Type B pancreatic cell (in vitro differentiated cells): Measurements from ENCODE around the gene NRXN2. TPM values are rescaled to one million over a fixed set of nuclear protein-coding genes. Genes with fewer than 3 reads are reported as not detected.

ENCODE experiments used
- DNase-seq: peaks from one replicate; pipeline ENCODE4 v3.0.0; 2021; ENCODE audit warnings: mixed read lengths; ENCODE audit not compliant: unreplicated experiment; ENCODE audit errors: extremely low spot score
- H3K27ac Mint-ChIP-seq: 2 replicates; pipeline ENCODE4 v1.8.0; 2021; ENCODE audit warnings: mild to moderate bottlenecking, mixed read lengths
- H3K27me3 Mint-ChIP-seq: 2 replicates; pipeline ENCODE4 v1.8.0; 2021; ENCODE audit warnings: mixed read lengths
- H3K36me3 Mint-ChIP-seq: 2 replicates; pipeline ENCODE4 v1.8.0; 2021; ENCODE audit warnings: mixed read lengths
- H3K4me1 Mint-ChIP-seq: one replicate; pipeline ENCODE4 v1.8.0; 2021; ENCODE audit warnings: mixed read lengths; ENCODE audit not compliant: unreplicated experiment
- H3K4me3 Mint-ChIP-seq: 2 replicates; pipeline ENCODE4 v1.8.0; 2021; ENCODE audit warnings: mild to moderate bottlenecking, mixed read lengths
- H3K9me3 Mint-ChIP-seq: 2 replicates; pipeline ENCODE4 v1.8.0; 2021; ENCODE audit warnings: mixed read lengths
- CTCF ChIP-seq: fragments of 200-600 bp; sonication (generic); conservative IDR thresholded peaks from 2 replicates; pipeline ENCODE4 v1.5.0; 2021; ENCODE audit warnings: antibody characterized with exemption, mild to moderate bottlenecking
- total RNA-seq: library from RNA; stranded (reverse); gene quantifications from 2 replicates; pipeline ENCODE4 v1.2.1, GENCODE V29; 2021; ENCODE audit warnings: low replicate concordance

Gene NRXN2
- total RNA-seq, 1 donor from 2014 or later = 22.1 TPM

- no peak overlapping the region for H3K4me3 Mint-ChIP-seq
- DNase-seq = no peak
- no peaks in the 10 kb centered on the region for H3K27me3 Mint-ChIP-seq
- H3K4me1 Mint-ChIP-seq = peaks cover 8% of the 10 kb centered on the region
- H3K9me3 Mint-ChIP-seq = no peaks in the 10 kb centered on the region
- TF ChIP-seq CTCF = no peak
- peaks cover 3% of the 10 kb centered on the region for H3K36me3 Mint-ChIP-seq
- no peak overlapping the region for H3K27ac Mint-ChIP-seq
Measured at GRCh38 chr11:64614917-64615316, 108.1 kb downstream of the NRXN2 start.

- peaks cover 2% of the 10 kb centered on the region for H3K4me1 Mint-ChIP-seq
- peaks cover 3% of the 10 kb centered on the region for H3K36me3 Mint-ChIP-seq
- no peaks in the 10 kb centered on the region for H3K9me3 Mint-ChIP-seq
- DNase-seq = no peak
- no peak overlapping the region for H3K27ac Mint-ChIP-seq
- no peaks in the 10 kb centered on the region for H3K27me3 Mint-ChIP-seq
- no peak for TF ChIP-seq CTCF
- H3K4me3 Mint-ChIP-seq = no peak overlapping the region
Measured at GRCh38 chr11:64613648-64614047, 109.3 kb downstream of the NRXN2 start.

GRCh38 chr11:64611869-64612646, 110.9 kb downstream of the NRXN2 start:
- no peaks in the 10 kb centered on the region for H3K27me3 Mint-ChIP-seq

GRCh38 chr11:64611176-64611575, 111.8 kb downstream of the NRXN2 start:
- H3K36me3 Mint-ChIP-seq = peaks cover 3% of the 10 kb centered on the region

More at GRCh38 chr11:64611869-64612646, 110.9 kb downstream of the NRXN2 start:
- H3K36me3 Mint-ChIP-seq = peaks cover 3% of the 10 kb centered on the region
- TF ChIP-seq CTCF = no peak
- DNase-seq = no peak
- no peak overlapping the region for H3K27ac Mint-ChIP-seq
- H3K4me1 Mint-ChIP-seq = peaks cover 10% of the 10 kb centered on the region
- H3K4me3 Mint-ChIP-seq = no peak overlapping the region
- no peaks in the 10 kb centered on the region for H3K9me3 Mint-ChIP-seq

GRCh38 chr11:64610596-64610995, 112.4 kb downstream of the NRXN2 start:
- Mint-ChIP-seq H3K4me3 (no peak overlapping the region), H3K4me1 (peaks cover 10% of the 10 kb centered on the region), H3K27ac (no peak overlapping the region), H3K36me3 (peaks cover 3% of the 10 kb centered on the region), H3K27me3 (no peaks in the 10 kb centered on the region), H3K9me3 (no peaks in the 10 kb centered on the region)
- no peak for TF ChIP-seq CTCF
- DNase-seq = no peak

More at GRCh38 chr11:64611176-64611575, 111.8 kb downstream of the NRXN2 start:
- Mint-ChIP-seq H3K4me3 (no peak overlapping the region), H3K27me3 (no peaks in the 10 kb centered on the region), H3K9me3 (no peaks in the 10 kb centered on the region), H3K4me1 (peaks cover 10% of the 10 kb centered on the region), H3K27ac (no peak overlapping the region)
- no peak for DNase-seq
- no peak for TF ChIP-seq CTCF
